ENCODE results near the gene FOXB1. TPM values are rescaled to one million over a fixed set of nuclear protein-coding genes. Genes with fewer than 3 reads are reported as not detected.

Gene FOXB1
- total RNA-seq, 4 donors from 2014 or later, result not detected

DNA sequence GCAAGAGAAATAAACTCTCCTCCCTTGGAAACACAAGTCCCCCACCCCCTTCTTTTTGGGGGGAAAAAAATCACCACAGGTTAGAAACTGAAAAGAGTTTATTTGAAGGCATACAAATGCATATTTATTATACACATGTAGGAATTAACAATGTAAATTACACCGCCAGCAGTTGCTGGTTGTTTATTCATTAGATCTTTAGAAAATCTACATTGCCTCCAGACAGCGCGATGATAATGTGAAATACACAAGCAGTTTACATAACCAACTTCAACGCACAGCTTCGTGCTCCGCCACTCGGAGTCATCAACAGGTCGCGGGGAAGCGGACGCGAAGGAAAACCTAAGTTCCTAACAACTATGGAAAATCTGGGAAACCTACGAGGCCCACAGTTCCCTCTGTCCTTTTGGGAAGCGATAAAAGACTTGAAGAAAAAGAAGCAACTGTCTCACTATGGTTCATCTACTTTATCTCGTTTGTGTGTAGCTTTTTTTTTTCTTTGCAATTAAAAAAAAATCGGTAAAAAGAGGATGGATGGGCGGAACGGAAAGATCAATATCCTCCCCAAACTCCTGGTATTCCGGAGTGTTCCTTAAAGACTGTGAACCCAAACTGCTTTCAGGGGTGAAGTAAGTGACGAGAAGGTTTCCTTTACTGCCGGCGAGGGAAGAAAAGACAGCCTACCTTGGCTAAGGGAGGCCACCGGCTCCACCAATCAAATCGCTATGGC is 8.4 kb upstream of the FOXB1 start:
- intact Hi-C loops (cut with DNase I), result no loop called here

DNA sequence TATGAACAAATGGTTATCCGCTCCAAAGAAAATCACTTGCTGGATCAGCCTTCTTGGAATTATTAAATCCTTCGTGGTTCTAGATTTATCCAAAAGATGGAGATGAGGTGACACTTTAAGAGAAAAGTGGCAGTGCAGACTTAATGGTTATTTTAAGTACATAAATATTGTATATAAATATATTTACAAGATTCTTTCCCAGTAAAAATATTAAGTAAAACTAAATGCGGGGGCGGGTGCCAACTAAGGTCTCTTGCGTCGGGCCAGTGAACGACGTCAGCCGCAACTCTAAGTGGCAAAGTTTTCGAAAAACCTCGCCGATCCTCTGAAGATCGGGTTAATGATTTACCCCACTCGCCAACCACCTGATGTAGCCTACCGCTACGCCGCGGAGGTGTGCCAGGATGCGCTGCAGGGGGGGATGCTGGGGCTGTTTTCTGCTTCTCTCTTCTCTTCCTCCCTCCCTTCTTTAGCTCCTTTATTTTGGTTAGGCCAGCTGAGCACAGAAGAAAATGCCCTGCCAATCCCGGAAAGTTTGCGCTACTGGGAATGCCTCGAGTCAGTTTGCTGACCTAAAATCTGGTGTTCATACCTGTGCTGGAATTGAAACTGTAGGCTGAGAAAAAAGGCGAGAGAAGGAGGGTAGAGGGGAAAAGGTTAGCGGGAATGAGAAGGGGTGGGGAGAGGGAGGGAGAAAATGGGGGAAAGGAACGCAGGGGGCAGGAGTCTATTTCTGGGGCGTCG is 7.6 kb upstream of the FOXB1 start:
- Histone ChIP-seq H3K4me3 (replicated peaks in 1 of 3) (no peak overlapping the region), H3K36me3 (no peaks in the 10 kb centered on the region), H3K27me3 (peaks cover 92% of the 10 kb centered on the region), H3K4me1 (peaks cover 5 to 11% of the 10 kb centered on the region in 2 donors), H3K9me3 (no peaks in the 10 kb centered on the region), H3K27ac (no peak overlapping the region)
- intact Hi-C loops (cut with DNase I), result no loop called here
- DNase-seq, result no peak
- TF ChIP-seq, protein P1, sequence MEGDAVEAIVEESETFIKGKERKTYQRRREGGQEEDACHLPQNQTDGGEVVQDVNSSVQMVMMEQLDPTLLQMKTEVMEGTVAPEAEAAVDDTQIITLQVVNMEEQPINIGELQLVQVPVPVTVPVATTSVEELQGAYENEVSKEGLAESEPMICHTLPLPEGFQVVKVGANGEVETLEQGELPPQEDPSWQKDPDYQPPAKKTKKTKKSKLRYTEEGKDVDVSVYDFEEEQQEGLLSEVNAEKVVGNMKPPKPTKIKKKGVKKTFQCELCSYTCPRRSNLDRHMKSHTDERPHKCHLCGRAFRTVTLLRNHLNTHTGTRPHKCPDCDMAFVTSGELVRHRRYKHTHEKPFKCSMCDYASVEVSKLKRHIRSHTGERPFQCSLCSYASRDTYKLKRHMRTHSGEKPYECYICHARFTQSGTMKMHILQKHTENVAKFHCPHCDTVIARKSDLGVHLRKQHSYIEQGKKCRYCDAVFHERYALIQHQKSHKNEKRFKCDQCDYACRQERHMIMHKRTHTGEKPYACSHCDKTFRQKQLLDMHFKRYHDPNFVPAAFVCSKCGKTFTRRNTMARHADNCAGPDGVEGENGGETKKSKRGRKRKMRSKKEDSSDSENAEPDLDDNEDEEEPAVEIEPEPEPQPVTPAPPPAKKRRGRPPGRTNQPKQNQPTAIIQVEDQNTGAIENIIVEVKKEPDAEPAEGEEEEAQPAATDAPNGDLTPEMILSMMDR (IDR thresholded peaks at IDR 0.05), result no peak
- TF ChIP-seq POLR2A (IDR thresholded peaks at IDR 0.05), result no peak
- WGBS, 2 donors, result 9 to 11% methylated on average over 27 of the region's 27 CpGs

More for the DNA sequence above, 8.4 kb upstream of the FOXB1 start:
- H3K27ac ChIP-seq, result no peak overlapping the region
- peaks cover 5 to 11% of the 10 kb centered on the region in 2 donors for H3K4me1 ChIP-seq
- H3K27me3 ChIP-seq, result peaks cover 84% of the 10 kb centered on the region
- 14 to 18% methylated on average over 24 of the region's 24 CpGs for WGBS, 2 donors
- no peak overlapping the region for H3K4me3 ChIP-seq (replicated peaks in 1 of 3)
- DNase-seq, result no peak
- no peaks in the 10 kb centered on the region for H3K9me3 ChIP-seq
- no peaks in the 10 kb centered on the region for H3K36me3 ChIP-seq
- TF ChIP-seq POLR2A (IDR thresholded peaks at IDR 0.05), result no peak
- TF ChIP-seq, protein P1 (IDR thresholded peaks at IDR 0.05), result no peak

DNA sequence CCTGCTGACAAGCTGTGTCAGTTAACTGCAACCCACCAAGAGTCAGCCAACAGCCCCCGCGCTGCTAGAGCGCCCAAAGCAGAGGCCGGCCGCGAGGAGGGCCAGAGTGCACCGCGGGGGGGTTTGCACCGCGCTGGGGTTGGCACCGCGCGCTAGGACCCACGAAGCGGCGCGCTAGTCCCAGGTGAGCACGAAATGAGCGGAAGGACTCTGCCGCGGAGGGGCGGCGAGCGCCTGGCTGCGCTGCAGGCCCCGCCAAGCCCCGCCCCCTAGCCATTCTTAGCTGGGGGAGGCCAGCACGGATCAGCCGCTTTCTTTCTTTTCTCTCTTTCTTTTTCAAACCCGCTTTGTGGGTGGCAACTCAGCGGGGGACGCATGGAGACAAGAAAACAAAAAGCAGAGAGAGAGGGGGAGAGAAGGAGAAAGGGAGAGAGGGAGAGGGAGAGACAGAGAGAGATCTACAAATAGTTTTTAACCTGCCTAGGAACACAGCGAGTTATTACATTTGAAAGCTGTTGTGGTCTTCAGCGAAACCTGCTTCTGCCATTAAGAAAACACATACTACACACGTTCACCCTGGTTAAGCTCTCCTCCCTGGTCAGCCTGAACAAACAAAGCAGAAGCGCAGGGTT is 6.9 kb upstream of the FOXB1 start:
- DNase-seq, result no peak

DNA sequence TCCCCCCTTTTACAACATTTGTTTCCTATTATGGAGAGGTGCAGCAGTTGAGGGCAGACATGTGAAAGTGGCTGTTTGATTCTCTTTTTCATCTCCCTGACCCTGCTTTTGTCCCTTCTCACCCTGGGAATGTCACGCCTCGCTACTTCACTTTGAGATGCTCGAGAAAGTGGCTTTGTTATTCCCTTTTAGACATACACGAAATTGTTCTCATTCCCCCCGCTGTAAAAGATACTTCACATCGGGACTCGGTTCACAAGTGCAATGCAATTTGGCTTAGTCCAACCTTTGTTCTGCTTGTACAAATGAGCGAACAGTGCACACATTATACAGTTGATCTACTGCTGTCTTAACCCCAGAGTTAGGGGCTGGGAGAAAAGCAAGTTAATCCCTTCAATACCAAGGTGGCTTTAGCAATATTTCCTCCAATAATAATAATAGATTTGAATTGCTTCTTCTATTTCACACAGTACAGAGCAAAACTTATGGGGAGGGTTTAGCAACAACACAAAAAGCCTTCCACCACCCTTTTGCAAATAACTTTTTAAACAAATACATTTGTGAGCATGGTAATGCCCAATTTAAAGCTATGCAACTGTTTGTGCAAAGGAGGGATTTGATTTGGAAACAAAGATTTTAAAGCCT is 5.7 kb upstream of the FOXB1 start:
- 11 to 12% methylated on average over 8 of the region's 8 CpGs for WGBS, 2 donors
- intact Hi-C loops (cut with DNase I), result no loop called here
- Histone ChIP-seq H3K27me3 (peaks cover 99% of the 10 kb centered on the region), H3K27ac (no peak overlapping the region), H3K4me1 (peaks cover 5 to 11% of the 10 kb centered on the region in 2 donors), H3K4me3 (replicated peaks in 1 of 3) (no peak overlapping the region), H3K9me3 (no peaks in the 10 kb centered on the region), H3K36me3 (no peaks in the 10 kb centered on the region)
- DNase-seq, result no peak
- no peak for TF ChIP-seq POLR2A (IDR thresholded peaks at IDR 0.05)
- TF ChIP-seq, protein P1 (IDR thresholded peaks at IDR 0.05), result no peak

More for the DNA sequence above, 6.9 kb upstream of the FOXB1 start:
- Histone ChIP-seq H3K4me1 (peaks cover 5 to 11% of the 10 kb centered on the region in 2 donors), H3K9me3 (no peaks in the 10 kb centered on the region), H3K27ac (no peak overlapping the region), H3K4me3 (replicated peaks in 1 of 3) (no peak overlapping the region), H3K27me3 (peaks cover 99% of the 10 kb centered on the region), H3K36me3 (no peaks in the 10 kb centered on the region)
- intact Hi-C loops (cut with DNase I), result no loop called here
- 5% methylated on average over 34 of the region's 36 CpGs for WGBS, 2 donors
- TF ChIP-seq POLR2A (IDR thresholded peaks at IDR 0.05), result no peak
- TF ChIP-seq, protein P1 (IDR thresholded peaks at IDR 0.05), result no peak

Measured in thyroid gland (tissue), 4 donors.